GM18858 (cell line): Measurements from ENCODE around the gene CDC42EP3.

ENCODE experiments used
- ATAC-seq: cut with Tn5 transposase; IDR thresholded peaks from one replicate; pipeline ENCODE4 v1.9.1; 2021; ENCODE audit not compliant: unreplicated experiment

The CDC42EP3 gene

DNA sequence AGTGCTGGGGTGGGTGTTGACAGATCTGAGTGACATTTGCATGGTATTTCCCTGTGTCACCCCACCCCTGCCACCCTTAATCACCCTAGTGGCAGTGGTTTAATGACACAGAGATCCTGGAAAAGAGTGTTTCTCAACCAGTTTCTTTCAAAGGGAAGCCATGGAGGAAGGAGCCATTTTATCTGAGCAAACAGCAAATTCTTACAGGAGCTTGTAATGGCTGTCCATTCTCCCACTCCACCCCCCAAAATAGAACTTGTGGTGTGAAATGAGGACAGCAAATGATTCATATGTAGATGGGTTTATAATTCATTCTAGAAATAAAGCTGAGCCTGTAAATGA, 51.5 kb downstream of the CDC42EP3 start:
- ATAC-seq, result no peak

DNA sequence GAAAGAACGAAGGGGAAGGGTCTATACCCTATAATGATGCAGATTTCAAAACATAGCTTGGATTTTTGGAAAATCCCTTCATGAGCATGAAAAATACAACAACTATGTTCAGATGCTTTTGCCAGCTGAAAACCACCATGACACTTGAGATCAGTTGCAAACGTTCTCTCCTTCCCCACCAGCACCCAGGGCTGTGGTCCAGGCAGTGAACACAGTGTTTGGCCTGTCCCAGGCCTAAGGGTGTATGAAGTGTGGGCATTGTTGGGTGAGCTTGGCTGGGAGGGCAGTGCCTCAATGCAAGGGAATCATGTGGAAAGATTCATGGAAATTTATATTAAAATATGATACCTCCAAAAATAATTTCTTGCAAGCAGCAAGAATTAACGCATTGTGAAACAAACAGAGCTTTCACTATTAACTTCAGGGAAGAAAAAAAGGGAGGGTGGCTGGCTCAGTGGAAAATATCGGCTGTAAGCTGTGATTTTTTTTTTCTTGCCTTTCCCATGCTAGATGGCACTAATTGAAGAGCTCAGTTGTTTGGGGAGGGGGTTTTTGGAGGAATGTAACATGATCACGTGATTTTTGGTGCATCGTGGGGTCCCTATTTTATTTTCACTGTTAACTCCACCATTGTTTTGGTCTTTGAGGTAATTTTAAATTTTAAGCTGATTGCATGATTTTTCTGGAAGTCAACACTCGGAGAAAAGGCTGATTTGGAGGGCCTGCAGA, 52.0 kb downstream of the CDC42EP3 start:
- no peak for ATAC-seq

DNA sequence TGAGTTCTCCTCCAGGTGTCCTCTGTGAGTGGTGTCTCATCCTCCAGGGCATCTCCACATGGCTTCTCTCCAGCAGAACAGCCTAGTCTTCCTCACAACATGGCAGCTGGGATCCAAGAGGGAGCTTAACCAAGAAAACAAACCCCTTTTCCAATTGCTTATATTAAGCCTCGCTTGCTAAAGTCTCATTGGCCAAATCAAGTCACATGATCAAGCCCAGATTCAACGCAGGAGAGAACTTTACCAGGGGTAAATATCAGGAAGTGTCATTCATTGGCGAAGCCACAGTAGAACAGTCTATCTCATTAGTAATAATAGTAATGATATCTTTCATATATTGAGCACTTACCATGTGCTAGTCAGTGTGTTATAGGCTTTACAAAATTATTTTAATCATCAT, 53.1 kb downstream of the CDC42EP3 start:
- no peak for ATAC-seq

DNA sequence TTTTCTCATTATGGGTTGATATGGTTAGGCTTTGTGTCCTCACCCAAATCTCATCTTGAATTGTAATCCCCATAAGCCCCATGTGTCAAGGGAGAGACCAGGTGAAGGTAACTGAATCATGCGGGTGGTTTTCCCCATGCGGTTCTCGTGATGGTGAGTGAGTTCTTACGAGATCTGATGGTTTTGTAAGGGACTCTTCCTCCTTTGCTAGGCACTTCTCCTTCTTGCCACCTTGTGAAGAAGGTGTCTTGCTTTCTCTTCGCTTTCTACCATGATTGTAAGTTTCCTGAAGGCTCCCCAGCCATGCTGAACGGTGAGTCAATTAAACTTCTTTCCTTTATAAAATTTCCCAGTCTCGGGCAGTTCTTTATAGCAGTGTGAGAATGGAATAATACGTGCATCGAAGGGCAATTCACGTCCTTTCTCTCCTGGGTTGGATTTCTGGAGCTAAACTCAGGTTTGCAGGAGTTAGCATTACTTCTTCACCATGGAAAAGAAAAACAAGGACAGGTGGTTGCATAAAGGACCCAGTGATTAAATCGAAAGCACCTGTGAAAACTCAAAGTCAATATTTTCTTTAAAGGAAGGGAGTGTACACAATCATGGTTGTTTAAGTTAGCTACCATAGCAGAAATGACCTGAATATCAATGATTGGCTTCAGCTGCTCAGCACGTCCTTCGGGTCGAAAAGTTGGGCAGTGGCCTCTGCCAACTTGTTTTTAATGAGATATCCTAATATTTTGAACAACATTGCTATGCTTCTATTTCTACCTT, 54.1 kb downstream of the CDC42EP3 start:
- ATAC-seq, result no peak

DNA sequence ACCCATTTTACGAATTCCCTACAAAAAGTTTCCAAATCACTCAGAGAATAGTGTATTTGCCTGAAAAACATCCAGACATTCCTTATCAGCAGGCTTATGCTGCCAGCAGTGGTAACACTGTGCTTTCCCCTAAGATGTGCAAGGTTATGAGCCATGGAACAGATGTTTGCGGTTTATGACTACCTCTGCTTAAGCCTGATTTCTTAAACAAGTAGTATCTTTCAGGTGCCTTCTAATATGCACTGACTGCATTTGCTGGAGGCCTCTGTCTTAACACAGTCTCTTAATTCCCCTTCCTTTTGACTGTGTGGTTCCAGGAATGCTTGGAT, 54.8 kb downstream of the CDC42EP3 start:
- peak; percentile 41 for ATAC-seq

DNA sequence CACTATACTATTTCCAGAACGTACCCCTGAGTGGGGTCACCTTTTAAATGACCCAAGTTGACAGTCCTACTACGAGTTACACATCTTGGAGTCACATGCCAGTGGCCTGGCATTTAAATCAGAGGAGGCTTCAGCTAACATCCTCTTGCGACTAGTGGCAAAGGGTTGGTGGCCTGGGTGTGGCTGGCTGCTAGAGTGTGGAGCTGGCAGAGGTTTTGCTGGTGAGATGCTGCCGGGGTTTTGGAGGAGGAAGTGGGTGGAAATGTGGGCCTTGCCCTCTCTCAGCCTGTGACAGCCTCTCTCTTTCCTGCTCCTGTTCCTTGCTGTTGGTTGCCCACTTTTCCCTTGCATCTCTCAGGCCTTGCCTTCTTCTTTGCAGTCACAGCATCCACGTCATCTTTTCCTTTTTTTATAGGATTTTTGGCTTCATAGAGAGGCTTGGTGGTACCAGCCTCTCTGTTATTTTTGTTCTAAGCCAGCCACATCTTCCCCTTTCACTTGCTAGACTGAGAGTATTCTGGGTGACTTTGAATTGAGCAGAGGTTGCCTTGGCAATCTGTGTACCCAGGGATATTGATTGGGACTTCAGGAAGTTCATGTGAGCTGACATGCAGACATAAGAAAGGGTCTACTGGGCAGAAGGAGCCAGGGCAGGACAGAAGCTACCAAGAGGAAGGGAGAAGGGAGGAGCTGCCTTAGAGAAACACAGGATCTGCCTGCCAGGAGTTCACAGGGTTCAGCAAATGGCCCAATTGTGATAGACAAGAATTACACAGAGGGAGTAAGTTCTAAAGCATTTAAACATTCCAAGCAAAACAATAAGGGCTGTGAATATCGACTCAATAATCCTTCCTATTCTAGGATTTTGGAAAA, 55.4 kb downstream of the CDC42EP3 start:
- ATAC-seq, result no peak

DNA sequence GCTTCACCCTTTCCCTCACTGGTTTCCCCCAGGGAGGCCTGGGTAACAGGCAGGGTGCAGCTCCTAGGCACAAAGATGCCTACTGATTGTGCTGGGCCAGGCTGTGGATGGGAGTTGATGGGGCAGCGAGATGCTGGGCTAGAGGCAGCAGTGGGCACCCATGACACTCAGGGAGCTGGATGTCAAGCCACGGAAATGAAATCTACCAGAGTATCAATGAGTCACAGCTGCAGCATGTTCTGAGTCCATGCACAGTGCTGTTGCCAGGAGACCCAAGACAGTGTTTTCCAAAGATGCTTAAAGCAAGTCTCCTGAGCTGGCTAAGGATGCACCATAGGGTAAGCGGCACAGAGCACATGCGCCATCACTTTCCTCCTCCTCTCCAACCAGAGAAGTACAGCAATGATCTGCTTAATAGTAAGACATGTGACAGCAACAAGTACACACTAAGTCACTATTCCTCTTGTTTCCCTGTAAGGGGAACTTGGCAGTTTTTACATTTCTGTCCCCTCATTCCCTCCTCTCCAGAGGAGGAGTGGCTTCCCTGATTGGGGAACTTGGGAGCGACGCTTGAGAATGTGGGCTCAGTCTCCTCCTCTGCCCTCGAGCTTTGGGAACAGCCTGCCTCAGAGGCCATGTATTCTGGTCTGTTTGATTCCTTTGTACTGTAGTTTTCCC, 57.2 kb downstream of the CDC42EP3 start:
- no peak for ATAC-seq

DNA sequence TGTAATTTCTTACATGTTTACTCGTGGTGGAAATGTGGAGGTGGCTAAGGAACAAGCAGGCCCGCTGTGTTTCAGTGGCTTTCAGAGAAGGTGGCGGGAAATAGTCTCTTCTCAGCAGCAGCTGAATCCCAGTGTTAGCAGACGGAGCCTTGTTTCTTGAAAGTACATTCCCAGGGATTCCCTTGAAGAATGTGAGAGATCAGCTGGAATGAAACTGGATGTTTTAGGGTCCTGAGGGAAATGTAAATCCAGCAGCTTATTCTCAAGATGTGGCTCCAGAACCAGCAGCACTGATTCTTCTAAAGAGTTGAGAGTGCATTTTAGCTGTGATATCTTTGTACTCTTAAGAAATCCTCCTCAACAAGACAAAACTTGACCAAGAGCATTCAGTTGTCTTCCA, 59.1 kb downstream of the CDC42EP3 start:
- no peak for ATAC-seq

DNA sequence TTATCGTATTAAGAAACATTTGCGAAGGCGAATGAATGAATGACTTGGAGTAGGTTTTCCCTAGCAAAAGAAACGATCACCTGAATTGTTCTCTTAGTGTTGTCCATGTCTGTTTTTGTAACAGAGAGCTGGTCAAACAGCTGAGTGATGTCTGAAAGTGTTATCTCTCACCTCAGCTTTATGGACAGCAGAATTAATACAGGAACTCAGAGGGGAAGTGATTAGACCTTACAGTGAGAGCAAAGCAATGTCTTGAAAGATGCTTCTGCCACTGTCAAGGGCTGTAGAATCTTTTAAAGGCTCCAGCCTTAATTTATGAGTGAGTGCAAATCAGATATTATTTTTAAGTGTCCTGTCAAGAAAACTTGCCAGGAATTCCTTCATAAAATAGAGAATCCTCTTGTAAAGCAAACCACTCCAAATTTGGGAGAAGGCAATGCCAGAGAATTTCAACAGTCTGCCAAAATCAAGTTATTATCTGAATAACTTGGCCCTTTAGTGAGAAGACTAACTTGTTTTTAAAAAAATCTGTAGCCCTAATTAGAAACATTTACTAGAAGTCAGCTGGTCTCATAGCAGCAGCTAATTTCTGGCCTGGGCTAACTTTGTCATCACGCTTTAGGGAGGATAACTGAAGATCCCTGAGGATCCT, 60.7 kb downstream of the CDC42EP3 start:
- ATAC-seq, result no peak

DNA sequence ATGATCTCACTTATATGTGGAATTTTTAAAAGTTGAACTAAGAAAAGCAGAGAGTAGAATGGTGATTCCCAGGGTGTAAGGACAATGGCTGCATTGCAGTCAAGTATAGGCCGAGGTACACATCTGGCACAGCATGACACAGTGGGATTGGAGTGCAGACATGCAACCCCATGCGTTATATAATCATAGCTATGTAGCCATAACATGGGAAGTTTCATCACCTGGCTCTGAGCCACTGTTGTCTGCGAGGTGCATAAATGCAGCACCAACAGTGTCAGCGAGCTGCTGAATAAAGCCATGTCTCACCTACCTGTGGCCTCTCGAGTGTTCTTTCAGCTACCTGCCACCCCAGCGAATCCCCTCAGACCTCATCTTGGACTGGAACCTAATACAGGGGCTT, 61.7 kb downstream of the CDC42EP3 start:
- no peak for ATAC-seq

DNA sequence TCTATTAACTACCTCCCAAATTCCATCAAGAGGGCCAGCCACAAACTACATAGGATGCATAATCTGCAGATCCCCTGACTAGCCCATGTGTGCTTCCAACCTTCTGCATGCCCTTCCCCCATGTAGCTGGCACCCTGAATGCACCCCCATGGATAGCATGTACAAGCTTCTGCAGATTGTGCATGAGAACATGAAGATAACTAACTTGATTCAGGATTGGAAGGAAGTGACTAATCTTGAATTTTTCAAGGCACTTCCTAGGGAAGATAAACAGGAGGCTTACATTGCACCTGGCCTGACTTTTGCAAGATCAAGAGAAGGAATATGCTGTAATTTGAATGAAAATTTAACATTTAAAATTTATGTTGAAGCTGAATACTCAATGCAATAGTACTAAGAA, 66.7 kb downstream of the CDC42EP3 start:
- ATAC-seq, result no peak

DNA sequence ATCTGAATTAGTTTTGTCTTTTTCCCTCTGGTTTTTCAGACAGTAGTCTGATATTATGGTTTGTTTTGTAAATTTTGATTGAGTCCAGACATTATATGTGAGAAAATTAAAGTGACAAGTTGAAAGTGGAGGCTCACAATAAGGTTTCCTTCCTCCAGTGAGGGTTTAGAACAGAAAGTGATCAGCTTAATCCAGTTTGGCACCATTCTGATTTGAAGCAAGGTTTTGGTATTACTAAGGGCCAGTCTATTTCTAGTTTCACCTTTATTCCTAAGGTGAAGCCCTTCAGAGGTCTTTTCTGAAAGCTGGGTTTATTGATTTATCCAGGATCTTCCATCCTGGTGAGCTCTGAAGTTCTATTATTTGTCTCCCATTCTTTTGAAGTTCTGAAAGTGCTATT, 68.7 kb downstream of the CDC42EP3 start:
- ATAC-seq, result no peak

DNA sequence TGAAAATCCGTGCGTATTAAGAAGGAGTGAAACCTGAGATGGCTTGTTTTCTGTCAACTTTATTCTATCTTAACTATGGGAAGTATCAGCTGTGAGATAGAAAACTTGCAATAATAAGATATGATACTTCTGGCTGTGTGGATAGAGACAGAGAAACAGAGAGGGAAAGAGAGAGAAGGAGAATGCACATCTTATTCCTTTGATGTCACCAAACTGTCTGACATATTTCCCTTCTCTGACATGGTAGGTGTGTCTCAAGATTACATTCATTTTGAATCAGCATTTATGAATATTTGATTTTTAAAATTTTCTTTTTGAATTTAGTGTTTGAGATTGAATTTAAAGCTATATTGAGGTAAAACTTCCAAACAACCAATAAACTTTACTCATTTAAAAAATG, 69.4 kb downstream of the CDC42EP3 start:
- no peak for ATAC-seq

DNA sequence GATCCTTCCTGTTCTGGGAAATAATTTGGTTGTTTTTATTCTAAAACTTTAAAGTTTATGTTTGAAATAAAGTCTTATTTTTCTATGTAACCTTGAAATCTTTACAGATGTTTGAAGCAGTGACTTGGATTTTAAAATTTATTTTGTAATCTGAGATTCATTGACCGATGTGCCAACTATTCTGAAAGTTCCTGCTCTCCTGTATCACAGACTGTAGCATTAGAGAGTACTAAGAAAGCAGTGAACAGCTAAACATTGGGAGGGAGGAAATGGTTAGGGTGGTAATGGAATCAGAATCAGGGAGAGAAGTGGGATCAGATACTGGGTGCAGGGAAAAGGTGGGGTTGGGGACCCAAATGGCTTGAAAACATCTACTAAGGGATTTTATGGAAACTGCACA, 69.9 kb downstream of the CDC42EP3 start:
- no peak for ATAC-seq

DNA sequence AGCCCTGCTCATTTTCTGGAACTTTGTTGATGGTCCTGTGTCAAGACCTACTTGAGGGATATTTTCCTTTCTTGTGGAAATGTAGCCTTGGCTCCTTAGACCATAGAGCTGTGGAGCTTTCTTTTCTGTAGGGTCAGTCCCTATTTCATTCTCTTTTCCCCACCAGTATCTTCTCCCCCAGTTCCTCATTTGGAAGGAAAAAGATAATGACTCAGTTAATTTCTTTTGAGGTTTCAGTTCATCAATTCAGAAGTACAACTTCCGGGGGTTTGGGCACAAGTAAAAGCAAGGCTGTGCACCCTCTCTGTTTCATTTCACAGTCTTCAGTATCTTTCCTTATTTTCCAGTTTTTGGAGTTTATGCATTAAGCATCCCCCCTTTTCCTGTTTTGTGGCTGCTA, 70.7 kb downstream of the CDC42EP3 start:
- no peak for ATAC-seq

DNA sequence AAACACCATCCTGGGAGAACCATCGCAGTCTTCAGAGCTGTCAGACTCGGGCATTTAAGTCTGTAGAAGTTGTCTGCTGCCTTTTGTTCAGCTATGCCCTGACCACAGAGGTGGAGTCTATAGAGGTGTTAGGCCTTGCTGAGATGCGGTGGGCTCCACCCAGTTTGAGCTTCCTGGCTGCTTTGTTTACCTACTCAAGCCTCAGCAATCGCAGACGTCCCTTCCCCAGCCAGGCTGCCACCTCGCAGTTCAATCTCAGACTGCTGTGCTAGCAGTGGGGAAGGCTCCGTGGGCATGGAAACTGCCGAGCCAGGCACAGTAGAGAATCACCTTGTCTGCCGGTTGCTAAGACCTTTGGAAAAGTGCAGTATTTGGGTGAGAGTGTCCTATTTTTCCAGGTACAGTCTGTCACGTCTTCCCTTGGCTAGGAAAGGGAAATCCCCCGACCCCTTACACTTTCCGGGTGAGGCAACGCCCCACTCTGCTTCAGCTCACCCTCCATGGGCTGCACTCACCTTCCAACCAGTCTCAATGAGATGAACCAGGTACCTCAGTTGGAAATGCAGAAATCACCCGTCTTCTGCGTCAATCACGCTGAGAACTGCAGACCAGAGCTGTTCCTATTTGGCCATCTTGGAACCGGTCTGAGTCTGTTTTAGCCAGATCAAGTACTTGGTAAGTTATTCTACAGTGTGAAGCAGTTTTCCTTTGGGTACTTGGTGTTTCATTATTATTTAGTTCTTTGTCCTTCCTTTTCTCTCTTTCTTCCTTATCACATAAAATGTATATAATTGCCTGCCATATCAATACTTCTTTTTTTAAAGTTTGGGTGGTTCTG, 71.5 kb downstream of the CDC42EP3 start:
- no peak for ATAC-seq

DNA sequence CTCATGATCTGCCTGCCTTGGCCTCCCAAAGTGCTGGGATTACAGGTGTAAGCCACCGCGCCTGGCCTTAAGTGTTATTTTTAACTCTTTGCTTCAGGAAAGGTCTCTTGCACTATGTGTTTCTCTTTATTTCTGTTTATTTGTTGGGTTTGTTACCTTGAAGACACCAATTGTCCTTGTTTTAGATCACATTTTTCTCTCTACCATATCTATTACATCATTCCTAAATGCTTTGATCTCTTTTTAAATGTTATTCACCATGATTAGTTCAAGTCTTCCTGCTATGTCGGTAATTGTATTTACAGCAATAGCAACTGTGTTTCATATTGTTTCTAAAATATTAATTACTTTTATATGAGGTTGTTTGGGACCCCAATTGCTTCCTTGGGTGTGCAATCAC, 77.7 kb downstream of the CDC42EP3 start:
- ATAC-seq, result no peak

DNA sequence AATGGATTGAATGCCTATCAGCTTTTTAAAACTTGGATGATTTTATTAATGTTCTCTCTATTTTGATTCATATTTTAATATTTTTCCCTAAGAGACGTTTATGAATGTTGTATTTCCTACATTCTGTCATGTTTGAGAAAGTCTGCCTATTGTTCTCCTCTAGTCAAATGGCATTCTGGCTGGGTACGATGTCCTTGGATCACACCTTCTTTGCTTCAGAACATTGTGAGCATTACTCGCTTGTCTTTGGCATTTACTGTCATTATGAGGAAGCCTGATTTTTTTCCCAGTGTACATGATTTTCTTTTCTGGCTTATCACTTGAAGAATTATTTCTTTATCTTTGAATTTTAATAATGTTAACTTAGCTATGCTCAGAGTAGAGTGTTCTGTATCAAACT, 78.4 kb downstream of the CDC42EP3 start:
- ATAC-seq, result no peak
